NB4 (cell line): ENCODE results near the gene VAV3.
A peak's percentile ranks its signal among the peaks of the same experiment; 100 is the strongest.

ENCODE experiments used
- DNase-seq: peaks from one replicate; pipeline ENCODE4 v3.0.0; 2010; ENCODE audit warnings: low read depth
- H3K4me3 ChIP-seq: one replicate; pipeline ENCODE4 v1.5.1; 2011; ENCODE audit warnings: mild to moderate bottlenecking, low read depth, low read length, moderate library complexity
- MYC ChIP-seq: IDR thresholded peaks from 2 replicates; pipeline ENCODE4 v1.6.1; 2011; ENCODE audit warnings: low read depth, low read length
- POLR2A ChIP-seq: IDR thresholded peaks from 2 replicates; pipeline ENCODE4 v1.6.1; 2011; ENCODE audit warnings: mild to moderate bottlenecking; ENCODE audit not compliant: insufficient read length; ENCODE audit errors: extremely low read depth
- TF ChIP-seq, protein P1 (sequence below): IDR thresholded peaks from 2 replicates; pipeline ENCODE4 v1.6.1; 2011; ENCODE audit warnings: low read depth, low read length
- TF ChIP-seq, protein P2 (sequence below): IDR thresholded peaks from one replicate; pipeline ENCODE4 v1.5.1; 2012; ENCODE audit warnings: low read depth, low read length

VAV3 gene

DNA sequence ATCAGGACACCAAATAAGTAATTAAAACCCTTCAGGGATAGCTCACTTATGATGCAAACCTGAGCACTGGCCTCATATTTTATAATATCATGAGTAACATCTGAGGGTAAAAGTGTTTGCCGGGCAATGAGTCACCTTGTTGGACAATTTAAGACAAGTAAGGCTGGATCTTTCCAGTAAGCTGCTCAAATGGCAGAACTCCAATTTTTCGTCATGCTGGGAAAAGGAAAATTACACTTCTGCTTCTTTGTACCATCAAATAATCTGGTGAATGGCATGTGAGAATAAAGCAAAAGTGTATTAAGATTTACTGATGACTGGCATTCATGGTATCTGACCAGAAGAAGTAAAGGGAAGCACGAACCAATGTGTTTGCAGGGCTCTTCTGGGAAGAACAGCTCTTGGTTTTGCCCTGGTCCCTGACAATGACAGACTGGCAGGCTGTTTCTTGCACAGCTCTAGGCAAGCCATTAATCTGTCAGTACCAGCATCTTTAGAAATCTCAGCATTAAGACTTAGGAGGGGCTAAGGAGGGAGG is 392.2 kb downstream of the VAV3 start:
- no peak for DNase-seq
- no peak for TF ChIP-seq MYC
- no peak overlapping the region for H3K4me3 ChIP-seq

DNA sequence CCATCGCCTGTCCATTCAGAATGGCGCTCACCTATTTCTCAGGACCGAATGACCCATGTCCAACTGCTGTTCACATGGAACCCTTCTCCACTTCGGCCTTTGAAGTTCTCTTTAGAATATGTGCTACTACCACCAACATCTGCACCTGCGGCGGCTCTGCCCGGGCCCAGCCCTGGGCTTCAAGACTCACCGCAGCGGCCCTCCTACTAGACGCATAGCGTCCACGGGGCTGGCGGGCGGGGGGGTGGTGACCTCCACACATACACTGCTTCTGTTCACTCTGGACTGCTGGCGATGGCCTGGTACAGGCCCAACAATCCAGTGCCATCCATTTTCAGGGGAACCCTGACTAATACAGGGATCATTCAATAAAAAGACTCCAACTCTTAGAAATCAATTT is 394.2 kb downstream of the VAV3 start:
- no peak overlapping the region for H3K4me3 ChIP-seq
- DNase-seq: no peak
- TF ChIP-seq, protein P1, sequence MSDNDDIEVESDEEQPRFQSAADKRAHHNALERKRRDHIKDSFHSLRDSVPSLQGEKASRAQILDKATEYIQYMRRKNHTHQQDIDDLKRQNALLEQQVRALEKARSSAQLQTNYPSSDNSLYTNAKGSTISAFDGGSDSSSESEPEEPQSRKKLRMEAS: no peak
- no peak for TF ChIP-seq POLR2A
- TF ChIP-seq, protein P2, sequence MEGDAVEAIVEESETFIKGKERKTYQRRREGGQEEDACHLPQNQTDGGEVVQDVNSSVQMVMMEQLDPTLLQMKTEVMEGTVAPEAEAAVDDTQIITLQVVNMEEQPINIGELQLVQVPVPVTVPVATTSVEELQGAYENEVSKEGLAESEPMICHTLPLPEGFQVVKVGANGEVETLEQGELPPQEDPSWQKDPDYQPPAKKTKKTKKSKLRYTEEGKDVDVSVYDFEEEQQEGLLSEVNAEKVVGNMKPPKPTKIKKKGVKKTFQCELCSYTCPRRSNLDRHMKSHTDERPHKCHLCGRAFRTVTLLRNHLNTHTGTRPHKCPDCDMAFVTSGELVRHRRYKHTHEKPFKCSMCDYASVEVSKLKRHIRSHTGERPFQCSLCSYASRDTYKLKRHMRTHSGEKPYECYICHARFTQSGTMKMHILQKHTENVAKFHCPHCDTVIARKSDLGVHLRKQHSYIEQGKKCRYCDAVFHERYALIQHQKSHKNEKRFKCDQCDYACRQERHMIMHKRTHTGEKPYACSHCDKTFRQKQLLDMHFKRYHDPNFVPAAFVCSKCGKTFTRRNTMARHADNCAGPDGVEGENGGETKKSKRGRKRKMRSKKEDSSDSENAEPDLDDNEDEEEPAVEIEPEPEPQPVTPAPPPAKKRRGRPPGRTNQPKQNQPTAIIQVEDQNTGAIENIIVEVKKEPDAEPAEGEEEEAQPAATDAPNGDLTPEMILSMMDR: no peak
- no peak for TF ChIP-seq MYC

DNA sequence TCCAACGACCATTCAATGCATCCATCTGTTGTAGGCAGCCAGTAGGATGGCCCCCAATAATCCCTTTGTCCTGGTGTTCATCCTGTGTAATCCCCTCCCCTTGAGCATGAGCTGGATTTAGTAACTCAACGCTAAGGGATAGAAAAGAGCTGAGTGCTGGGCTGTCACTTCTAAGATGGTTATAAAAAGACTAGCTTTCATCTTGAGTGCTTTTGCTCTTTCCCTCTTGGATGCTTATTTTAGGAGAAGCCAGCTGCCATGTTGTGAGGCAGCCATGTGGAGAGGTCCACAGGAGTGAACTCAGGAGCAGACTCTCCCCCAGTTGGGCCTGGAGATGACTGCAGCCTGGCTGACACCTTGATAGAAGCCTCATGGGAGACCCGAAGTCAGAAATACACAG is 401.5 kb downstream of the VAV3 start:
- H3K4me3 ChIP-seq: no peak overlapping the region
- TF ChIP-seq MYC: no peak
- no peak for DNase-seq

DNA sequence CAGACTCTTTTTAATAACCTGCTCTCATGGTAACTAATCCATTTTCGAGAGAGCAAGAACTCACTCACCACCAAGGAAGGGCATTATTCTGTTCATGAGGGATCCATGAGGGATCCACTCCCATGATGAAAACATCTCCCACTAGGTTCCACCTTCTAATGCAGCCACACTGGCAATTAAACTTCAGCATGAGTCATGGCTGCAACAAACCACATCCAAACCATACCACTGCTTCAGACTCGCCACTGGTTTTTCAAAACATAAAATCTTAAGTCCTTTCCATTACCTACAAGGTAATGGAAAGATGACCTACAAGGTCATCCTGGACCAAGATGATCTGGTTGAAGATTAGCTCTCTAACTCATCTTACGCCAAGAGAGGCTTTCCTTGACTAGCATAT is 405.1 kb downstream of the VAV3 start:
- TF ChIP-seq MYC (no peak), POLR2A (no peak)
- TF ChIP-seq, protein P1: no peak
- TF ChIP-seq, protein P2: no peak
- DNase-seq: peak; percentile 20
- H3K4me3 ChIP-seq: no peak overlapping the region

DNA sequence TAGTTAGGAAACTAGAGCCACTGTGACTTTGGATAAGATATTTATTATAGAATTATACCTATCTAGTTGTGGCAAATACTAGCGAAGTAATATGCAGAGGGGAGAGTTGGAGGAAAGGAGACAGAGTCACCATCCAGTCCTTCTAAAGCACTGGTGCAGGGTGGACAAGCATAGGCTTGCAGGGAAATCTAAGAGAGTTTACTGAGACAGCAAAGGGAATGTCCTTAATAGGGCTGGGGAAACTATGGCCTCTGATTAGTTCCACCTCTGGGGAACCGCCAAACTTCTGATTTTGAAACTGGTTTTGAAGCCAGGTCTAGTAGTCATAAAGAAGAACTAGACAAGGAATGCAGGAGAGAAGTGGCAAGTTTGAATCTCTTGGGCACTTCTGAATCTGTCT is 407.9 kb downstream of the VAV3 start:
- TF ChIP-seq POLR2A: no peak
- TF ChIP-seq MYC: no peak
- TF ChIP-seq, protein P2: no peak
- TF ChIP-seq, protein P1: no peak
- DNase-seq: no peak
- H3K4me3 ChIP-seq: no peak overlapping the region

DNA sequence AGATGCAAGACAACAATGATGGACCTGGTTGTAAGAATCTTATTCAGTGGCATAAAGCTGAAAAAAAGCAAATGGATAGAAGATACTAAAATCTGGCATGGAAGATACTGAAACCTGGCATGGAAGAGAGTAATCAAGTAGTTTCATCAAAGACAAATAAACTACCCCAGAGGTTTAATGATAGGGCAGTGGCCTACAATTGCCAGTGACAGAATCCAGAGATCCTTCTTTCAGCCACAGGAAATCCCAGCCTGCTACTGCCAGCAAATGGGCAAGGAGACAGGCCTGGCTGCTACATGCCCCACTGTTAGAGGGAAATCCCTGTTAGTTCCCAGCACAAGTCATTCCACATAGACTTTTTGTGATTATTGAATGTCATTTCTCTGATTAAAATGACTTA is 409.4 kb downstream of the VAV3 start:
- no peak overlapping the region for H3K4me3 ChIP-seq
- no peak for DNase-seq
- TF ChIP-seq MYC: no peak
- TF ChIP-seq, protein P1: no peak

DNA sequence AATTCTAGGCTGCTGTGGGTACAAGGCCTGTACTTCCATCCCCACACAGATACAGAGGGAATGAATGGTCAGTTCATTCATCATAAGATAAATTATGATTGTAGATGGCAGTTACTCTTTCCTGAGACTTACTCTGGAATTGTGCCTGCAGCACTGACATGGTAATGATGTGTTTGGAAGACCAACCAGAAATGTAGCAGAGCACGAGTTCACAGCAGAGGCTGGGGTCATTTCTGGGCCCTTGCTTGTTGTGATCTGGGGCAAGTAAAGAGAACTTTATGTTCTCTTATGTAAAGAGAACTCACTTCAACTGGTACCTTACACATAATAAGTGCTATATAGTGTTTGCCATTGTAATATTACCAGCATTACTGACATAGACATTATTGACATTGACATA is 412.2 kb downstream of the VAV3 start:
- no peak for DNase-seq
- no peak overlapping the region for H3K4me3 ChIP-seq
- TF ChIP-seq MYC (no peak), POLR2A (no peak)
- TF ChIP-seq, protein P2: no peak
- TF ChIP-seq, protein P1: no peak
